ENCODE data around the gene KRTAP20-2.

DNA sequence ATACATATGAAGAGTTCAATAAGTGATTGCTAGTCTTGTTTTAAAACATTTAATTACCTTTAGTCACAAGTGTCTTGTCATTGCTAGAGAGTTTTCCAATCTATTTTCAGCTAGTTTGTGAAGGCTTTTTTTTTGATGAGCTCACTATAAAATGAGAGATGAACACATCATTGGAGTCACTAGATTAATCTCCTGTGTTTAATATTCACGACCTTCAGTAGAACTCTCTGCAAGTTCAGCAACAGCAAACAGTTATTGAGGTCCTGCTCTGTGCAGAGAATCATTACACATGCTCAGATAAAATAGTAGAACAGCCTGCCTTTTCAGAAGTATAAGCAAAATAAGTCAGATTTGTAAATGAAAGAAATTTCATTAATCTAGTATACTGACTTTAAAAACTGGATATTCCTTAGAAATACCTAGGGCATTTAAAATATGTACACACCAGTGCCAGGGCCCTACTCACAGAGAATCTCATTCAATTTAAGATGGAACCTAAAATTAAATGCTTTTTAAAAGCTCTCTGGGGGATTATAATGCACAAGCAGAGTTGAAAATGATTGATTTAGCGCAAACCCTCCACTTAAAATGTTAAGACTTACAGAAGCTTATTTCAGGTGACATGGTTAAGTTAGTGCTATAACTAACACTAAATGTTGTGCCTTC, 38.1 kb downstream of the KRTAP20-2 start:
- TF ChIP-seq POLR2A (IDR thresholded peaks at IDR 0.05) (no peak), EP300 (IDR thresholded peaks at IDR 0.05; ENCODE audit: low read depth) (no peak)
